ENCODE results near the gene GPC5.

The GPC5 gene

GRCh38 chr13:91586609-91587008 is 188.2 kb downstream of the GPC5 start:
- TF ChIP-seq CTCF (conservative IDR thresholded peaks at IDR 0.05; ENCODE audit: low read depth, low read length) = no peak
- no peaks in the 10 kb centered on the region for H3K27me3 ChIP-seq (ENCODE audit: insufficient read depth, low read depth)
- no peaks in the 10 kb centered on the region for H3K79me2 ChIP-seq (ENCODE audit: insufficient read depth, low read depth)
- H3K9ac ChIP-seq = no peak overlapping the region
- H2AFZ ChIP-seq (ENCODE audit: low read depth) = no peak overlapping the region
- no peak overlapping the region for H3K4me3 ChIP-seq (IDR thresholded peaks at IDR 0.05; ENCODE audit: insufficient read depth, low read depth, low read length)
- no peak overlapping the region for H3K27ac ChIP-seq
- no peak overlapping the region for H3K4me2 ChIP-seq
- no peaks in the 10 kb centered on the region for H4K20me1 ChIP-seq (ENCODE audit: insufficient read depth)
- H3K36me3 ChIP-seq (ENCODE audit: insufficient read depth) = no peaks in the 10 kb centered on the region
- H3K4me1 ChIP-seq (ENCODE audit: low read depth, poor library complexity, severe bottlenecking) = no peaks in the 10 kb centered on the region

- TF ChIP-seq CTCF (conservative IDR thresholded peaks at IDR 0.05; ENCODE audit: low read depth, low read length) = no peak
- Histone ChIP-seq H3K36me3 (ENCODE audit: insufficient read depth) (no peaks in the 10 kb centered on the region), H4K20me1 (ENCODE audit: insufficient read depth) (no peaks in the 10 kb centered on the region), H3K27me3 (ENCODE audit: insufficient read depth, low read depth) (no peaks in the 10 kb centered on the region), H3K79me2 (ENCODE audit: insufficient read depth, low read depth) (no peaks in the 10 kb centered on the region), H3K4me3 (IDR thresholded peaks at IDR 0.05; ENCODE audit: insufficient read depth, low read depth, low read length) (no peak overlapping the region), H3K4me1 (ENCODE audit: low read depth, poor library complexity, severe bottlenecking) (no peaks in the 10 kb centered on the region), H2AFZ (ENCODE audit: low read depth) (no peak overlapping the region), H3K27ac (no peak overlapping the region), H3K9ac (no peak overlapping the region), H3K4me2 (no peak overlapping the region)
Observed at GRCh38 chr13:91588541-91588940, 190.1 kb downstream of the GPC5 start.

GRCh38 chr13:91592056-91593014 is 193.9 kb downstream of the GPC5 start:
- H2AFZ ChIP-seq (ENCODE audit: low read depth) = no peak overlapping the region
- H3K4me1 ChIP-seq (ENCODE audit: low read depth, poor library complexity, severe bottlenecking) = no peaks in the 10 kb centered on the region
- H3K4me2 ChIP-seq = no peak overlapping the region
- H3K79me2 ChIP-seq (ENCODE audit: insufficient read depth, low read depth) = no peaks in the 10 kb centered on the region
- no peaks in the 10 kb centered on the region for H3K27me3 ChIP-seq (ENCODE audit: insufficient read depth, low read depth)
- H3K9ac ChIP-seq = no peak overlapping the region
- no peak overlapping the region for H3K27ac ChIP-seq
- H3K4me3 ChIP-seq (IDR thresholded peaks at IDR 0.05; ENCODE audit: insufficient read depth, low read depth, low read length) = no peak overlapping the region
- H3K36me3 ChIP-seq (ENCODE audit: insufficient read depth) = no peaks in the 10 kb centered on the region
- H4K20me1 ChIP-seq (ENCODE audit: insufficient read depth) = no peaks in the 10 kb centered on the region
- TF ChIP-seq CTCF (conservative IDR thresholded peaks at IDR 0.05; ENCODE audit: low read depth, low read length) = no peak

GRCh38 chr13:91593456-91593855 is 195.0 kb downstream of the GPC5 start:
- H2AFZ ChIP-seq (ENCODE audit: low read depth) = no peak overlapping the region
- no peaks in the 10 kb centered on the region for H4K20me1 ChIP-seq (ENCODE audit: insufficient read depth)
- no peaks in the 10 kb centered on the region for H3K27me3 ChIP-seq (ENCODE audit: insufficient read depth, low read depth)
- H3K4me1 ChIP-seq (ENCODE audit: low read depth, poor library complexity, severe bottlenecking) = no peaks in the 10 kb centered on the region
- TF ChIP-seq CTCF (conservative IDR thresholded peaks at IDR 0.05; ENCODE audit: low read depth, low read length) = no peak
- no peaks in the 10 kb centered on the region for H3K36me3 ChIP-seq (ENCODE audit: insufficient read depth)
- no peak overlapping the region for H3K9ac ChIP-seq
- no peak overlapping the region for H3K4me3 ChIP-seq (IDR thresholded peaks at IDR 0.05; ENCODE audit: insufficient read depth, low read depth, low read length)
- no peaks in the 10 kb centered on the region for H3K79me2 ChIP-seq (ENCODE audit: insufficient read depth, low read depth)
- no peak overlapping the region for H3K27ac ChIP-seq
- H3K4me2 ChIP-seq = no peak overlapping the region
